HCT116 (cell line): Measurements from ENCODE around the gene SEM1.

ENCODE experiments used
- CBX3 ChIP-seq: IDR thresholded peaks from 2 replicates; pipeline ENCODE4 v1.6.1; 2012; ENCODE audit warnings: low read depth
- CEBPB ChIP-seq: IDR thresholded peaks from 2 replicates; pipeline ENCODE4 v1.6.1; 2012; ENCODE audit warnings: low read depth
- EGR1 ChIP-seq: IDR thresholded peaks from 2 replicates; pipeline ENCODE4 v1.6.1; 2012; ENCODE audit warnings: low read depth
- EZH2 ChIP-seq: fragments of 200-600 bp; sonication (generic); IDR thresholded peaks from 2 replicates; pipeline ENCODE4 v1.6.1; 2017; ENCODE audit warnings: antibody characterized with exemption, mixed run types
- POLR2A ChIP-seq: IDR thresholded peaks from 2 replicates; pipeline ENCODE4 v1.7.0; 2011; ENCODE audit warnings: borderline replicate concordance; ENCODE audit not compliant: insufficient read depth, insufficient read length; ENCODE audit errors: extremely low read depth
- POLR2AphosphoS5 ChIP-seq: IDR thresholded peaks from 2 replicates; pipeline ENCODE4 v1.6.1; 2011; ENCODE audit warnings: mild to moderate bottlenecking, low read depth, low read length, moderate library complexity
- RAD21 ChIP-seq: IDR thresholded peaks from 2 replicates; pipeline ENCODE4 v1.6.1; 2012; ENCODE audit warnings: low read depth, mild to moderate bottlenecking
- SP1 ChIP-seq: IDR thresholded peaks from 2 replicates; pipeline ENCODE4 v1.6.1; 2012; ENCODE audit warnings: low read depth
- SRF ChIP-seq: IDR thresholded peaks from 2 replicates; pipeline ENCODE4 v1.6.1; 2012; ENCODE audit warnings: low read depth
- TCF7L2 ChIP-seq: IDR thresholded peaks from 2 replicates; pipeline ENCODE4 v1.7.0; 2011; ENCODE audit warnings: borderline replicate concordance, inconsistent platforms; ENCODE audit not compliant: insufficient read depth, insufficient read length; ENCODE audit errors: extremely low read depth
- TF ChIP-seq, protein P1 (sequence below), 3 experiments: fragments of 200-600 bp in 1 of 3; sonication (generic) in 1 of 3; IDR thresholded peaks in 2 of 3; conservative IDR thresholded peaks in 1 of 3; 2 replicates each; pipeline ENCODE4 v1.5.1; 2012 to 2017; ENCODE audit warnings: low read depth in 2 of 3, low read length in 2 of 3, antibody characterized with exemption in 1 of 3, borderline replicate concordance in 1 of 3, control low read depth in 1 of 3, mild to moderate bottlenecking in 1 of 3, mixed read lengths in 1 of 3, mixed run types in 1 of 3, moderate library complexity in 1 of 3; ENCODE audit not compliant: insufficient read depth in 1 of 3
- TF ChIP-seq, protein P2 (sequence below): IDR thresholded peaks from 2 replicates; pipeline ENCODE4 v1.6.1; 2011; ENCODE audit warnings: mild to moderate bottlenecking, low read length, moderate library complexity; ENCODE audit not compliant: insufficient replicate concordance; ENCODE audit errors: extremely low read depth

DNA sequence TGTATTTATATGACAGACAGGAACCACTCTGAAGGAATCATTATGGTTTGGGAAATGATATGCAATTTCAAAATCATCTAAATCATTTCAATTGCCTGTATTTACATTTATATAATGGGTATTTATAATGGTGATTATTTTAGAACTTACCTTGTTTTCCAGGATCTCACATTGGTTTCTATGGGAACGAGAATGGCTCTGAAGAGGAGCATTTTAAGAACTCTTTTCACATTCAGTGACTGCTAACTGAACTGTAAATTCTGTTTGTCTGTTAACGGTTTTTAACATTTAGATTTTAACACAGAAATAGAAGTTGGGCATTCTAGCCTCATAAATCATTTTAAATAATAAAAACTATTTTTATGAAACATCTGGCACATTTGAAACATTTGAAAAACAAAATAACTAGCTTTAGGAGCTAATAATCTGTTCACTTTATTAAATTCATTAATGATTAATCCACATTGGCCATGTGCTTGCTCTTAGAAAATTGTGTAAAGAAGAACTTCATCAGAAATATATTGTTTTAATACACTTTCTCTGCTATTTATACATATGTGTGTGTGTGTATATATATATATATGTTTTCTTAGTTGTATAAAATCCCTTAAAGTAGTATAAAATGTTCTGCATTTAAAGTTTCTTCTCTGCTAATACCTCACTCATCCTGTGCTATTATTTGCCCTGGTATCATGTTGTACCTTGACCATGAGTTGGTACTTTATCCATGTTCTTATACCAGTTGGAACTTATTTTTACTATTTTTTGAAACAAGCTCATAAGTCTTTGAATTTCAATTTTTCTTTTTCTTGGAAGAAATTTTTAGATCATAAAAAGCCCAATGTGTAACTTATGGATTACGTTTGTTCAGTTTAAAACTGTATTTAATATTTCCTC is 8.7 kb upstream of the SEM1 start:
- TF ChIP-seq POLR2A (no peak), SP1 (no peak), TCF7L2 (no peak), EZH2 (no peak), RAD21 (no peak), POLR2AphosphoS5 (no peak), CBX3 (no peak), EGR1 (no peak), SRF (no peak), CEBPB (no peak)
- TF ChIP-seq, protein P1, sequence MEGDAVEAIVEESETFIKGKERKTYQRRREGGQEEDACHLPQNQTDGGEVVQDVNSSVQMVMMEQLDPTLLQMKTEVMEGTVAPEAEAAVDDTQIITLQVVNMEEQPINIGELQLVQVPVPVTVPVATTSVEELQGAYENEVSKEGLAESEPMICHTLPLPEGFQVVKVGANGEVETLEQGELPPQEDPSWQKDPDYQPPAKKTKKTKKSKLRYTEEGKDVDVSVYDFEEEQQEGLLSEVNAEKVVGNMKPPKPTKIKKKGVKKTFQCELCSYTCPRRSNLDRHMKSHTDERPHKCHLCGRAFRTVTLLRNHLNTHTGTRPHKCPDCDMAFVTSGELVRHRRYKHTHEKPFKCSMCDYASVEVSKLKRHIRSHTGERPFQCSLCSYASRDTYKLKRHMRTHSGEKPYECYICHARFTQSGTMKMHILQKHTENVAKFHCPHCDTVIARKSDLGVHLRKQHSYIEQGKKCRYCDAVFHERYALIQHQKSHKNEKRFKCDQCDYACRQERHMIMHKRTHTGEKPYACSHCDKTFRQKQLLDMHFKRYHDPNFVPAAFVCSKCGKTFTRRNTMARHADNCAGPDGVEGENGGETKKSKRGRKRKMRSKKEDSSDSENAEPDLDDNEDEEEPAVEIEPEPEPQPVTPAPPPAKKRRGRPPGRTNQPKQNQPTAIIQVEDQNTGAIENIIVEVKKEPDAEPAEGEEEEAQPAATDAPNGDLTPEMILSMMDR (IDR thresholded peaks at IDR 0.05 in 2 of 3, conservative IDR thresholded peaks at IDR 0.05 in 1 of 3; ENCODE audit: borderline replicate concordance in 1 of 3, insufficient read depth in 1 of 3, low read depth in 2 of 3, low read length in 2 of 3): no peak
- TF ChIP-seq, protein P2, sequence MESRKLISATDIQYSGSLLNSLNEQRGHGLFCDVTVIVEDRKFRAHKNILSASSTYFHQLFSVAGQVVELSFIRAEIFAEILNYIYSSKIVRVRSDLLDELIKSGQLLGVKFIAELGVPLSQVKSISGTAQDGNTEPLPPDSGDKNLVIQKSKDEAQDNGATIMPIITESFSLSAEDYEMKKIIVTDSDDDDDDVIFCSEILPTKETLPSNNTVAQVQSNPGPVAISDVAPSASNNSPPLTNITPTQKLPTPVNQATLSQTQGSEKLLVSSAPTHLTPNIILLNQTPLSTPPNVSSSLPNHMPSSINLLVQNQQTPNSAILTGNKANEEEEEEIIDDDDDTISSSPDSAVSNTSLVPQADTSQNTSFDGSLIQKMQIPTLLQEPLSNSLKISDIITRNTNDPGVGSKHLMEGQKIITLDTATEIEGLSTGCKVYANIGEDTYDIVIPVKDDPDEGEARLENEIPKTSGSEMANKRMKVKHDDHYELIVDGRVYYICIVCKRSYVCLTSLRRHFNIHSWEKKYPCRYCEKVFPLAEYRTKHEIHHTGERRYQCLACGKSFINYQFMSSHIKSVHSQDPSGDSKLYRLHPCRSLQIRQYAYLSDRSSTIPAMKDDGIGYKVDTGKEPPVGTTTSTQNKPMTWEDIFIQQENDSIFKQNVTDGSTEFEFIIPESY: no peak
